HL-60/S4 treated with phorbol 12-myristate 13-acetate at 8.2 ng/mL for 4 days and 3 days (cell line): ENCODE data around the gene ASB12.
"Not testable (repeated sequence)": the region's sequence is repeated elsewhere in the genome, so short reads cannot be mapped to it uniquely, and the experiment has no call there.

ENCODE experiments used
- in situ Hi-C: fragments of 300-500 bp; cut with MboI; formaldehyde crosslinking; loops from 2 replicates; pipeline ENCODE4 v1.15.0; 2022; ENCODE audit warnings: low sequenced_read_pairs

The ASB12 gene

GRCh38 chrX:64230123-64230970, at the start of gene ASB12:
Gene ASB12, minus strand, starts transcription at chrX:64230607. Its CDS starts 4,957 bp downstream, at chrX:64225650.
- in situ Hi-C loops: no loop called here

- in situ Hi-C loops: no loop called here
Observed at GRCh38 chrX:64265265-64265664, 34.9 kb upstream of the ASB12 start.

DNA sequence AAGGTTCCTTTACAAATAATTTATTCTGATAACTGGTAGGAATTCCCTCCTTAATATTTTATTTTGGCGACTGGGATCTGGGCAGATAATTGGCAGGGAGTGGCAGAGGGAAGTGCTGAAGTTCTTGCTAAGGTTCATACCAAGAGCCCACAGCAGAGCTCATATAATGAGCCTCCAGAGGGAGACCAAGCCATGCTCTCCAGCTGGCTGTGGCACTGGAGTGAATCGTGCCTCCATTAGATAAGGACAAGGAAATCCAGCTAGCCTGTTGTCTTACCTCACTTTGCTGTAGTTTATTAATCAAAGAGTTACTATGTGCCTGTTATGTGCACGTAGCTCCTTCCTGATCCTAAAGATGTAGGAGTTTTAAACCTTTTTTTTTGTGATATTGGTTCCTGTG, 1.3 kb downstream of the ASB12 start:
- in situ Hi-C loops: no loop called here

GRCh38 chrX:64218023-64218422, 12.4 kb downstream of the ASB12 start:
- in situ Hi-C loops: no loop called here

DNA sequence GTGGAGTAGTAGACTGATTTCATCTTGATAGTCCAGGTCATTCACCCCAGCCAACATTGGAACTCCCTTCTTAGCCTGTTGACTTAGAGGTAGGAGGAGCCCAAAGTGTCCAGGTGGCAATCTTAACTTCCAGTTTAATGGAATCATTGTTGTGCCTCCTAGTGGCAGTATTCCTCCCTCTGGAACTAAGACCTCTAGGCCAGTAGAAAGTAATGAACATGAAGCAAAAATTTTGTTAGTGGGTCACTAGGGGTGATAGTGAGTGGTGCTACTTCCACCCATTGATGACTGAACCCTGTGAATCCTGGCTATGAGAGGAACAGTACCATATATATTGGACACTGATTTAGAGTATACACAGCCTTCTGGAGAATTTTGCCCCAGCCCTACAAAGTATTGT, 16.4 kb downstream of the ASB12 start:
- in situ Hi-C loops: not testable (repeated sequence)

DNA sequence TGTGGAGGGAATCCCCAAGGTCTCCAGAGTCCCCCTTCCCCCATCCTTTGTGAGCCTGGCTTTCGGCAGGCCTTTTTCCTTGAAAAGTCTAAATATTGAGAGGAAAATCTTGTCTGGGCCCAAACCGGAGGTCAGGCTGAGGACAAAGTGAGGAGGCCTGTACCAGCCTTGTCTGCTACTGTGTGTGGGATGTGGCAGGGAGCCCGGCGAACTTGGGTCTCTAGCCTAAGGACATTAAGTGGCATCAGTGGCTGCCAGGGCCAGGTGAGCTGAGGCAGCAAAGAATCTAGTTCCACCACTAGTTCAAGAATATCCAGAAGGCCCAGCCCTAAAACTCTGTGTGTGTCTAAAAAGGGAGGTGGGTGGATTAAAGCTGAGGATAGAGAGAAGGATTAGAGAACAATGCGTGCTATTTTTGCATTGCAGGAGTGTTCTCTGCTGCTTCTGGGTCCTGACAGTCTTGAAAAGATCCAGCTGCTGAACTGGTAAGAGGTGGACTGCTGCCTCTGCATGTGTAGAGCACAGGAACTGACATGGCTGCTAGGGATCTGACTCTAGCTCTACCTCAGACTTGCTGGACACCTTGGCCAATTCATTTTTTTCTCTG, 23.7 kb downstream of the ASB12 start:
- in situ Hi-C loops: no loop called here

DNA sequence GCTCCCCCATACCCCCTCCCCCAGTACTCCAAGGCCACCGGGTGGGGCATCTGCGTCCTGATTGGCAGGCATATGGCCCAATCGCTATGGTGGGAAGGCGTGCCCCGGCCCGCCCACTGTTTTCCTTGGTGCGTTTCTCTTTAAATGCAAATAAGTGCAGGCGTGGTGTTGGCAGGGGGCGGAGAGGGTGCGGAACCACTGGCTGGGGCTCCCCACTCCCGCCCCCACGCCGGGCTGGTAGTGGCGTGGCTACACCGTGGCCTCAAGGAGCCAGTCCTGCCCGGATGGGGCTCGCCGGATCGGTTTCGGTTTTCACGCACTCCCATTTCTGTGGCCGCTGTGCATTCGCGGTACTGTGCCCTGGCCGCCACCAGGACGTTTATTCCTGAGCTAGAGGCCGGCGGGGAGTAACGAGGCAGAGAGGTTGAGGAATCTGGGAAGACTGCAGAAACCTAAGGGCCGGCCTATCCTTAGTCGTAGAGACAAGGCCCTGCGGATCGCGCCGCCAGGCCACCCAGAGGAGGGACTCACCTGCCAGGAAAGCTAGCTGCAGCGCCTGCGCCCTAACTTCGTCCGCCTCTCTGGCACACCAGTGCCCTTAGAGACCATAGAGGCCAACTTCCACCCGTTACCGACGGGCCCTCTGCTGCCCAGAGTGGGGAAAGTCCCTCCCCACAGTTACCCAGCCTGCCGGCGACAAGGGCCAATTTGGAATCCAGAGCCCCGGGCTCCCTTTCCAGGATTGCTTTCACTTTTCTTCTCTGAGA, 24.5 kb downstream of the ASB12 start:
- in situ Hi-C loops: no loop called here

DNA sequence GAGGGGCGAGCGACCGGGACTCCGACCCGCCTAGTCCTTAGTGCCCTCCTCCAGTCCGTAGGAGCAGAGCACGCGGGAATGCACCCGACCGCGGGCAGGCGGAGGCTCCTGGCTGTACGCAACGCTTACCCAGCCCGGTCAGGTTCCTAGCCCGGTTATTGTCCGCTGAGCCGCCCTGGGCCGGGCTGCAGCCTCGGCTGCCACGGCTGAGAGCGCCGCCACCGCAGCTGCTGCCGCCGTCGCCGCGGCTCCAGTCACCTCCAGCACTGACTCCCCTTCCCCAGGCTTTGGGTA, 25.0 kb downstream of the ASB12 start, which contains the start of gene AMER1:
TSS of gene AMER1 (minus strand) at position 268 of the 294 bp plus-strand sequence. CDS start 12,422 bp downstream, outside the sequence.
- in situ Hi-C loops: no loop called here

GRCh38 chrX:64204701-64205440, 25.5 kb downstream of the ASB12 start:
- in situ Hi-C loops: no loop called here

- in situ Hi-C loops: no loop called here
Observed at GRCh38 chrX:64204252-64204651, 26.2 kb downstream of the ASB12 start.

GRCh38 chrX:64202808-64203325, 27.5 kb downstream of the ASB12 start:
- in situ Hi-C loops: no loop called here

GRCh38 chrX:64198036-64198435, 32.4 kb downstream of the ASB12 start:
- in situ Hi-C loops: no loop called here

DNA sequence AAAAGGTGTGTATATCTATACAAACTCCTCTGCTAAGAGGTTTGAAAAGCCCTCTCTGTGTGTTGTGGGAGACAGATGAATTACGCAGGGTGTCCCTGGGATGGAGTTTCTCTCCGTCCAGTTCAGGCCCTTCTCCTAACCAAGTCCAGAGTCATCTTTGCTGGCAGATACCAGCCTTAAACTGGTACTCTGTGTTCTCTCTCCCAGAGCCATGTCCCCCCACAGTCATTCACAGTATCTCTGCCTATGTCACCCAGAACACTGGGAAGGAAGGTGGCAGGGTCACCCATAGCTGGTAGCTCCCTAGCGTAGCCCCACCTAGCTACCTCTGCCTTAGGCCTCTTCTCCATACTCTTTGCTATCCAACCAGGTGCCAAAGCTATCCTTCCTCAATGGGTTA, 33.8 kb downstream of the ASB12 start:
- in situ Hi-C loops: no loop called here

DNA sequence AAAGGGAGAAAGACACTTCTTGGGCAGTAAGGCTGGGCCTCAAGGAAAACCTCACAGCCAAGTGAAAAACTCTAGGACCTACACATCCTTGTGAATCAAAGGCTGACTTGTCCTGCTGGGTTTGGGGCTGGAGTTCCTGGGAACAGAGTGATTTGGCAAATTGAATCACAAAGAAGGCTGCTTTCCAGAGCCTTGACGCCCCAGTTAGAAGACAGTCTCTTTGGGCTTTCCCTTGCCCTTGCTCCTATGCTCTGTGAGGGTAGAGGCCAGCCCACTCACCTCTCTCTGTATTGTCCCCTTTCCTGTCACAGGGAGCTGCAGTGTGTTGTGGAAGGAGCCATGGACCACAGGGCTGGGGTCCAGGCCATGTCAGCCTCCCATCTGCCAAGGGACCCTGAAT, 34.5 kb downstream of the ASB12 start:
- in situ Hi-C loops: no loop called here

GRCh38 chrX:64192673-64193072, 37.7 kb downstream of the ASB12 start:
- in situ Hi-C loops: no loop called here

DNA sequence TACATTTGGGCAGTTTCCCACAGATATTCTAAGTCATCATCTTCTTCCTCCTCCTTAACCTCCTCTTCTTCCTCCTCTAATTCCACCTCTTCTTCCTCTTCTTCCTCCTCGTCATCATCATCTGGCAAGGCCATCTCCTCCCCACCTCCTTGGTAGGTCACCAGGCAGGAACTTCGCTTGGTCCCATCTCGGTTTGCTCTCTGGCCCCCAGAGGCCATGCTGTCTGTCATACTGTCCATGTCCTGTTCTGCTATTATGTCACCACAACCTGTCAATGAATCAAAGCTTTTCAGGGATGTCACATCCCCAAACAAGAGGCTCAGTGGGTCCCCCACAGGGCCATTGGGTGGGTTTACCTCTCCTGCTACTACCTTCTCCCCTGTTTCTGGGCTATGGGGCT, 38.4 kb downstream of the ASB12 start:
- in situ Hi-C loops: no loop called here

DNA sequence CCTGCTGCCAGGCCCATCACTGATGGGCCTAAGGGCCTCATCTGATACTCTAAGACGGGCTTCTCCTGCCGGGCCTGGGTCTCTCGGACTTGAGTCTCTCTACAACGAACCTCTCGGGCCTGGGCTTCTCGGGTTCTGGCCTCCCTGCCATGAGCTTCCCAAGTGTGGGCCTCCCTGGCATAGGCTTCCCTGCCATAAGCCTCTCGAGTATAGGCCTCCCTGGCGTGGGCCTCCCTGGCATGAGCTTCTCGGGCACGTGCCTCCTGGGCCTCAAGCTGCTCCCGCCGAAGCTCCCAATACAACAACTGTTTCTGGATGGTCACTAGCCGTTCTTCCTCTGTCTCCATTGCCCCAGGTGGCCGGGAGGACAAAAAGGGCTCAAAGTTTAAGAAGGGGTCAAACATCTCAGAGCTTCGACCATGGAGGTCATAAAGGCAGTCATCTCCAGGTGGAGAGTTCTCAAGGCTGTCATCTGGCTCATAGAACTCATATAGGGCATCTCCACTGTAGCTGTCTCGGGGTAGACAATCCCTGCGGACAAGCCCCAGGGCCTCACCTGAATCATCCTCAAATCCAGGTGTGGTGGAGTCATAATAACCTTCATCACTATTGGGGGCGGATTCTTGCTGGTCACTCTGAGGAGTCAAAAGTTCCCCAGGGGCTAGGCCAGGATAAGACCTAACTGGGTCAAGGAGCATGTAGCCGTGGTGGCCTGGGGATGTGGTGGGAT, 39.0 kb downstream of the ASB12 start:
- in situ Hi-C loops: no loop called here

DNA sequence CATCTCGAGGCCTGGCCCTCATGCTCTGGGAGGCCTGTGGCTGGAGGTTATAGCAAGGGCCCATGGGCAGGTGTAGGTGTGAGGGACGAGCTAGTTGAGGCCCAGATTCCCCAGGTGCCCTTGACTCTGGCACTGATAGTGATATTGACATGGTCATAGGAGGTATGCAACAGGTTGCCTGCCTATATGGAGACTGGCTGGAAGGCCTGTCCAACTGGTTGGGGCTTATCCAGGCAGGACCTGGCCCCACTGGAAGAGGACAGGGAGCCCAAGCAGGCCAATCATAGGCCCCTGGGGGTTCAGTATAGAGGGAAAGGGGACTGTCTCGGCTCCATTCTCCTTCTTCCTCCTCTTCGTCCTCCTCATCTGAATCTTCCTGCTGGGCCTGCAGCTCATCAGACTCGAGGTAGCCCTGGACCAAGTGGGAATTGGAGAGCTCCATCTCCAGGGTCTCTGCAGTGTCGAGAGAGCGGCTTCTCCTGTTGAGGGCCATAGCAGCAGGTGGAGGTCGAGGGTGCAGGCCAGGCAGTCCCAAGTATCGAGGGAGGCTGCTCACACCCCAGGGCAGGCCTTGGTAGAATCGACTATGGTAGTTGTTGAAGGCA, 40.2 kb downstream of the ASB12 start:
- in situ Hi-C loops: no loop called here

DNA sequence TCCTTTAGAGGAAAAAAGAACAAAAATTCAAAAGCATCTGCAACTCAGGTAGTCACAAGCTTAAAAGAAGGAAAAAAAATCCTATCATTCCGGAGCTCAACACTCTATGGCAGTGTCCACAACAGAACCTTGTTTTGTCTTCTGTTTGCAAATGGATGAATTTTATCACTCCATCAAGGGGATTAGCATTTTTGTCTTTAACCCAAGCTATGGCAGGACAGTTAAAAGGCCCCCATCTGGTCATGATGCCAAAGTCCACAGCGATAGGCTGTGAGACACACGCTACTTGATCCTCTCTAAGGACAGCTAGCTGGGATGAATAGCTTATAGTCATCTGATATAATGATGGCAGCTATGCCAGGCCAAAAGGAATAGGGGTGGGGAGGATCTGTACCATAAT, 41.5 kb downstream of the ASB12 start:
- in situ Hi-C loops: no loop called here

DNA sequence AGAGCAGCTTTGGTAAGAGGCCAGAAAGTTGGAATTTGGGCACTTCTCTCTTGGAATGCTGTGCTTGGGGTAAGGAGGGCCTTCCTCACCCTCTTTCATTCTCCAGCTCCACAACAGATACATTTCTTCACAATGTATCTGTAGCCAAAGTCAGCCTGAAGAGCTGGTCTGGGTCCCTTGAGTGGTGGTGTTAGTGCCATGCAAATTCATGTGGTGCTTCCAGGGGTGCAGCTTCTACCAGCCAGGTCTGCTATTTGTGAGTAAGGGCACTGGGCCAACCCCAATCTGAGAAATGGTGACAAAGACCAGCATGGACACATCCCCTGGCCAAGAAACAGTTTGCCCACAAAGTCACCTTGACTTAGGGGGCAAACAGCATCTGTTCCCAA, 42.7 kb downstream of the ASB12 start:
- in situ Hi-C loops: no loop called here
